ENCODE data around the gene DESI1.

GRCh38 chr22:41571786-41572185, 49.1 kb downstream of the DESI1 start:
- TF ChIP-seq ZNF274 (IDR thresholded peaks at IDR 0.05; ENCODE audit: low read depth, low read length): no peak
- no peak for TF ChIP-seq YY1 (IDR thresholded peaks at IDR 0.05; ENCODE audit: insufficient read depth, insufficient read length)
